AG10803 (cell line): ENCODE results near the gene OGN.

Experiments
- DNase-seq: peaks from one replicate; pipeline ENCODE4 v3.0.0; 2010; ENCODE audit warnings: low read depth
- H3K4me3 ChIP-seq: 2 replicates; pipeline ENCODE4 v1.5.1; 2011; ENCODE audit warnings: mild to moderate bottlenecking, low read length, control low read depth
- TF ChIP-seq, protein P1 (sequence below): conservative IDR thresholded peaks from 2 replicates; pipeline ENCODE4 v1.5.1; 2011; ENCODE audit warnings: mild to moderate bottlenecking, low read length, control low read depth, inconsistent platforms

Gene OGN

GRCh38 chr9:92349771-92350739 is 54.3 kb downstream of the OGN start:
- H3K4me3 ChIP-seq, result no peak overlapping the region
- TF ChIP-seq, protein P1, sequence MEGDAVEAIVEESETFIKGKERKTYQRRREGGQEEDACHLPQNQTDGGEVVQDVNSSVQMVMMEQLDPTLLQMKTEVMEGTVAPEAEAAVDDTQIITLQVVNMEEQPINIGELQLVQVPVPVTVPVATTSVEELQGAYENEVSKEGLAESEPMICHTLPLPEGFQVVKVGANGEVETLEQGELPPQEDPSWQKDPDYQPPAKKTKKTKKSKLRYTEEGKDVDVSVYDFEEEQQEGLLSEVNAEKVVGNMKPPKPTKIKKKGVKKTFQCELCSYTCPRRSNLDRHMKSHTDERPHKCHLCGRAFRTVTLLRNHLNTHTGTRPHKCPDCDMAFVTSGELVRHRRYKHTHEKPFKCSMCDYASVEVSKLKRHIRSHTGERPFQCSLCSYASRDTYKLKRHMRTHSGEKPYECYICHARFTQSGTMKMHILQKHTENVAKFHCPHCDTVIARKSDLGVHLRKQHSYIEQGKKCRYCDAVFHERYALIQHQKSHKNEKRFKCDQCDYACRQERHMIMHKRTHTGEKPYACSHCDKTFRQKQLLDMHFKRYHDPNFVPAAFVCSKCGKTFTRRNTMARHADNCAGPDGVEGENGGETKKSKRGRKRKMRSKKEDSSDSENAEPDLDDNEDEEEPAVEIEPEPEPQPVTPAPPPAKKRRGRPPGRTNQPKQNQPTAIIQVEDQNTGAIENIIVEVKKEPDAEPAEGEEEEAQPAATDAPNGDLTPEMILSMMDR, result no peak
- DNase-seq, result peak; percentile 79

DNA sequence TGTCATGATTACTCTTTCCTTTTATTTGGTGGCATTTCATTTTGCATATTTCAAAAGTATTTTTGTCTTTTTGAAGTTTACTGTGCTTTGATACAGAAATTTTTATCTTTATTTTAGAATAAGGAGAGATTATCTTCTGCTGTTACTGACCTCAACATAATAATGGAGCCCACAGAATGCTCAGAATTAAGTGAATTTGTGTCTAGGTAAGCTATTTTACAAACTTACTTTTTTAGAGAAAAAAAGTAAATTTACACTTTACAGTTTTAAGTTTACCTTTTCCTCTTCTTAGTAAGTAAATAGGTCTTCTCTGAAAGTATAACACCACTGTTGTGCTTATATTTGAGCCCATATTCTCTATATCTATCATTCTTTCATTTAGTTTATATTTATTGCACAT is 58.8 kb downstream of the OGN start:
- DNase-seq, result no peak
- TF ChIP-seq, protein P1, result no peak
- H3K4me3 ChIP-seq, result no peak overlapping the region

DNA sequence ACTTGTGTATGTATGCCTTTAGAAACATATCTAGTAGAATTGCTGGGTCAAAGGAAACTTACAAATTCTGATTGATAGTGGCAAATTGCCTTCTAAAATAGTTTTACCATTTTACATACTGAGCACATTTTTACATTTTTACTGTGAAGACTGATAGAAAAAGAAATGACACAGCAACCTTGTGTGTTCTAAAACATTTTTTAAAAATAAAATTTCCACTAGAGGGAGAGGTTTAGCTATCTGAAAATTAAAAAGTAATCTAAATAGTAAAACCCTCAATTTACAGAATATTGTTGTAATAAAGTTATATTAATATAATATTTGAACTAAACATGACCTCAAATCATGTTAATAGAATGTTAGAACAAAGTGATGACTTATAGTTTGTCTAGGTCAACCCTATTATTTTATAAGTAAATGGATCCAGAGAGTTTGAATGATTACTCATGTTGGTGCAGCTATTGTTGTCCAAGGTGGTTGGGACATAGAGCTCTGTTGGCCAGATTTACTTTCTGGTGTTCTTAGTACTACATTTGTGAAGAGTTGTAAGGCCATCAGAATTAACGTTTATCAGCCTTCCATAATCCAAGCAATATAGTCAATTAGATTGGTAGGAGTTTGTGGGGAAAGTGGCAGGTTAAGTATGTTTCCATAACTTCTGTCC is 61.4 kb downstream of the OGN start:
- TF ChIP-seq, protein P1, result peak; percentile 48
- DNase-seq, result peak; percentile 51
- no peak overlapping the region for H3K4me3 ChIP-seq

GRCh38 chr9:92341578-92341977 is 62.8 kb downstream of the OGN start:
- TF ChIP-seq, protein P1, result no peak
- no peak overlapping the region for H3K4me3 ChIP-seq
- DNase-seq, result peak; percentile 15

- no peak overlapping the region for H3K4me3 ChIP-seq
- no peak for DNase-seq
- TF ChIP-seq, protein P1, result no peak
Measured at GRCh38 chr9:92333282-92333634, 71.1 kb downstream of the OGN start.
